ENCODE data around the gene ZNF320.
"Not testable (repeated sequence)": the region's sequence is repeated elsewhere in the genome, so short reads cannot be mapped to it uniquely, and the experiment has no call there.

The ZNF320 gene

DNA sequence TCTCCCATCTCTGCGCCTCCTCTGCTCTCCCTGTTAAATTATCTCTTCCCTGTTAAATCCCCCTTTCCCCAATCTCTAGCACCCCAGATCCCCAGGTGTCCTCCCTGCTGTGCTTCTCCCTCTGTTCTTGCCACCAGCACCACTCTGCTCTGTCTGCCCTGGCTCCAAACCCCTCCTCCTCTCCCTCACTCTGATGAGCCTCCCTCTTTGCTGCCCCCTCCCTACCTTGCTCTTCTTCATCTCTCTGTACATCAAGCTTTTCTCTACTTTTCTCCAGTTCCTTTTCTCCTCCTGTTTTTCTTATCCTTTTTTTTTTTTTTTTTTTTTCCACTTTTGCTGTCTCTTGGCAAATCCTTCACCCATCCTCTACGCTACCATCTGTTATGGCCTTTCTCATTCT, 44.1 kb upstream of the ZNF320 start:
- H3K4me1 ChIP-seq (ENCODE audit: control insufficient read depth, insufficient read depth, low read length); H3K27ac ChIP-seq (ENCODE audit: extremely low read depth, low read depth, low read length); H3K9me3 ChIP-seq (ENCODE audit: control insufficient read depth, insufficient read depth, low read depth, low read length); CTCF ChIA-PET; H3K36me3 ChIP-seq (ENCODE audit: control insufficient read depth in 2 of 2, insufficient read depth in 1 of 2, low read length in 2 of 2): not testable (repeated sequence)
- TF ChIP-seq, protein P1, sequence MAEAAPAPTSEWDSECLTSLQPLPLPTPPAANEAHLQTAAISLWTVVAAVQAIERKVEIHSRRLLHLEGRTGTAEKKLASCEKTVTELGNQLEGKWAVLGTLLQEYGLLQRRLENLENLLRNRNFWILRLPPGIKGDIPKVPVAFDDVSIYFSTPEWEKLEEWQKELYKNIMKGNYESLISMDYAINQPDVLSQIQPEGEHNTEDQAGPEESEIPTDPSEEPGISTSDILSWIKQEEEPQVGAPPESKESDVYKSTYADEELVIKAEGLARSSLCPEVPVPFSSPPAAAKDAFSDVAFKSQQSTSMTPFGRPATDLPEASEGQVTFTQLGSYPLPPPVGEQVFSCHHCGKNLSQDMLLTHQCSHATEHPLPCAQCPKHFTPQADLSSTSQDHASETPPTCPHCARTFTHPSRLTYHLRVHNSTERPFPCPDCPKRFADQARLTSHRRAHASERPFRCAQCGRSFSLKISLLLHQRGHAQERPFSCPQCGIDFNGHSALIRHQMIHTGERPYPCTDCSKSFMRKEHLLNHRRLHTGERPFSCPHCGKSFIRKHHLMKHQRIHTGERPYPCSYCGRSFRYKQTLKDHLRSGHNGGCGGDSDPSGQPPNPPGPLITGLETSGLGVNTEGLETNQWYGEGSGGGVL (tag by site-specific recombination; IDR thresholded peaks at IDR 0.05) = peak; percentile 19; the same call in 1 of the 2 replicates
- TF ChIP-seq PRDM1 (tag by site-specific recombination; IDR thresholded peaks at IDR 0.05) (peak; percentile 55), ZNF366 (tag by site-specific recombination; conservative IDR thresholded peaks at IDR 0.05) (0 out of 2 replicates have a peak, but pooled peaks have one; percentile 33)
- H3K4me3 ChIP-seq (ENCODE audit: low read depth, low read length) = peak overlapping the region; percentile 86
- POLR2A ChIA-PET = interaction anchor here (0.6 to 0.7 kb wide), 2 partner anchors 12 to 44 kb away, joined by 4 to 5 read pairs; no protein-coding TSS in a partner anchor

DNA sequence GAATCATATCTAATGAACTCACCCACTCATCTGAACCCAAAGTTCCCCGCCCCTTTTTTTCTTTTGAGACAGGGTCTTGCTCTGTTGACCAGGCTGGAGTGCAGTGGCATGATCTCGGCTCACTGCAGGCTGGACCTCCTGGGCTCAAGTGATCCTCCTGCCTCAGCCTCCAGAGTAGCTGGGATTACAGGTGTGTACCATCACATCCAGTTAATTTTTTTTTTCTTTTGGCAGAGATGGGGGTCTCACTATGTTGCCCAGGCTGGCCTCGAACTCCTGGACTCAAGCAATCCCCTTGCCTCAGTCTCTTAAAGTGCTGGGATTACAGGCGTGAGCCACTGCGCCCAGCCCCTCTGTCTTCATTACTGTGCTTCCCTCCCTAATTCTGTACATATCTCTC, 43.5 kb upstream of the ZNF320 start:
- POLR2A ChIA-PET = interaction anchor here (0.6 to 1.3 kb wide), 2 partner anchors 11 to 17 kb away, joined by 3 to 5 read pairs; no protein-coding TSS in a partner anchor

DNA sequence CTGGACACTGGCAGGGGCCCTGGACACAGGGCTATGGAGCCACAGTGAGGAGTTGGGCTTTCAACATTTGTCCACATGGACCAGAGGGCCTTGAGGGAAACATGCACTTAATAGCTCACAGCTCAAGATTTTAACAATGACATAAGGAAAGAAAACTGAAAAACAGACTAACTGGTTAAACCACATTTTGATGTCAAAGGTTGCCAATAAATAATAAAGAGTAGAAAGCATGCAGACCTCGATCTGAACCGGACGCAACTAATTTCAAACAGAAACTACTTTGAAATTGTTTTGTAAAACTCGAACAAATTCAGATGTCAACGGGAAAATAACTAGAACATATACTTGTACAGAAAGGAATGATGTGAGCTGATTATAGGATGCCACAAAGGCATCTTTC, 41.3 kb upstream of the ZNF320 start:
- POLR2A ChIA-PET = no interaction called here
- H3K4me3 ChIP-seq (ENCODE audit: low read depth, low read length) = no peak overlapping the region
- TF ChIP-seq EGR2 (tag by site-specific recombination; IDR thresholded peaks at IDR 0.05; ENCODE audit: low read depth) (no peak), SCRT2 (tag by site-specific recombination; IDR thresholded peaks at IDR 0.05) (no peak), ZNF140 (tag by site-specific recombination; IDR thresholded peaks at IDR 0.05) (no peak), ZNF114 (tag by site-specific recombination; IDR thresholded peaks at IDR 0.05) (no peak), ZNF626 (tag by site-specific recombination; IDR thresholded peaks at IDR 0.05) (no peak), ZNF658 (tag by site-specific recombination; IDR thresholded peaks at IDR 0.05) (no peak), ZNF404 (tag by site-specific recombination; IDR thresholded peaks at IDR 0.05) (no peak)
- TF ChIP-seq, protein P2, sequence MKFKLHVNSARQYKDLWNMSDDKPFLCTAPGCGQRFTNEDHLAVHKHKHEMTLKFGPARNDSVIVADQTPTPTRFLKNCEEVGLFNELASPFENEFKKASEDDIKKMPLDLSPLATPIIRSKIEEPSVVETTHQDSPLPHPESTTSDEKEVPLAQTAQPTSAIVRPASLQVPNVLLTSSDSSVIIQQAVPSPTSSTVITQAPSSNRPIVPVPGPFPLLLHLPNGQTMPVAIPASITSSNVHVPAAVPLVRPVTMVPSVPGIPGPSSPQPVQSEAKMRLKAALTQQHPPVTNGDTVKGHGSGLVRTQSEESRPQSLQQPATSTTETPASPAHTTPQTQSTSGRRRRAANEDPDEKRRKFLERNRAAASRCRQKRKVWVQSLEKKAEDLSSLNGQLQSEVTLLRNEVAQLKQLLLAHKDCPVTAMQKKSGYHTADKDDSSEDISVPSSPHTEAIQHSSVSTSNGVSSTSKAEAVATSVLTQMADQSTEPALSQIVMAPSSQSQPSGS (tag by site-specific recombination; IDR thresholded peaks at IDR 0.05; ENCODE audit: low read depth) = no peak
- TF ChIP-seq, protein P3, sequence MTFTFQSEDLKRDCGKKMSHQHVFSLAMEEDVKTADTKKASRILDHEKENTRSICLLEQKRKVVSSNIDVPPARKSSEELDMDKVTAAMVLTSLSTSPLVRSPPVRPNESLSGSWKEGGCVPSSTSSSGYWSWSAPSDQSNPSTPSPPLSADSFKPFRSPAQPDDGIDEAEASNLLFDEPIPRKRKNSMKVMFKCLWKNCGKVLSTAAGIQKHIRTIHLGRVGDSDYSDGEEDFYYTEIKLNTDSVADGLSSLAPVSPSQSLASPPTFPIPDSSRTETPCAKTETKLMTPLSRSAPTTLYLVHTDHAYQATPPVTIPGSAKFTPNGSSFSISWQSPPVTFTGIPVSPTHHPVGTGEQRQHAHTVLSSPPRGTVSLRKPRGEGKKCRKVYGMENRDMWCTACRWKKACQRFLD (tag by site-specific recombination; IDR thresholded peaks at IDR 0.05) = no peak
- TF ChIP-seq, protein P4, sequence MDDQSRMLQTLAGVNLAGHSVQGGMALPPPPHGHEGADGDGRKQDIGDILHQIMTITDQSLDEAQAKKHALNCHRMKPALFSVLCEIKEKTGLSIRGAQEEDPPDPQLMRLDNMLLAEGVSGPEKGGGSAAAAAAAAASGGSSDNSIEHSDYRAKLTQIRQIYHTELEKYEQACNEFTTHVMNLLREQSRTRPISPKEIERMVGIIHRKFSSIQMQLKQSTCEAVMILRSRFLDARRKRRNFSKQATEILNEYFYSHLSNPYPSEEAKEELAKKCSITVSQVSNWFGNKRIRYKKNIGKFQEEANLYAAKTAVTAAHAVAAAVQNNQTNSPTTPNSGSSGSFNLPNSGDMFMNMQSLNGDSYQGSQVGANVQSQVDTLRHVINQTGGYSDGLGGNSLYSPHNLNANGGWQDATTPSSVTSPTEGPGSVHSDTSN (CRISPR knock-in tag; IDR thresholded peaks at IDR 0.05) = no peak
- H3K4me1 ChIP-seq (ENCODE audit: control insufficient read depth, insufficient read depth, low read length) = no peaks in the 10 kb centered on the region
- CTCF ChIA-PET = no interaction called here
- no peak overlapping the region for H3K27ac ChIP-seq (ENCODE audit: extremely low read depth, low read depth, low read length)
- H3K9me3 ChIP-seq (ENCODE audit: control insufficient read depth, insufficient read depth, low read depth, low read length) = no peaks in the 10 kb centered on the region; the same call in 1 of the 2 replicates
- peaks cover 0 to 7% of the 10 kb centered on the region in 2 experiments; a peak in 1 of 3 replicates for H3K36me3 ChIP-seq (ENCODE audit: control insufficient read depth in 2 of 2, insufficient read depth in 1 of 2, low read length in 2 of 2)

More for the DNA sequence above, 43.5 kb upstream of the ZNF320 start:
- not testable (repeated sequence) for H3K4me3 ChIP-seq (ENCODE audit: low read depth, low read length); H3K4me1 ChIP-seq (ENCODE audit: control insufficient read depth, insufficient read depth, low read length); H3K9me3 ChIP-seq (ENCODE audit: control insufficient read depth, insufficient read depth, low read depth, low read length); H3K27ac ChIP-seq (ENCODE audit: extremely low read depth, low read depth, low read length); H3K36me3 ChIP-seq (ENCODE audit: control insufficient read depth in 2 of 2, insufficient read depth in 1 of 2, low read length in 2 of 2)
- TF ChIP-seq ZNF121 (tag by site-specific recombination; IDR thresholded peaks at IDR 0.05) = peak; percentile 32; the same call in 1 of the 2 replicates
- CTCF ChIA-PET = interaction anchor here (0.6 kb wide), 1 partner anchor 10 kb away, joined by 3 read pairs; no protein-coding TSS in a partner anchor
